GM13977 (cell line): ENCODE data around the gene CFAP46.
"Not testable (repeated sequence)": the region's sequence is repeated elsewhere in the genome, so short reads cannot be mapped to it uniquely, and the experiment has no call there.

ENCODE experiments used
- DNase-seq: peaks from one replicate; pipeline ENCODE4 v3.0.0; 2012; ENCODE audit warnings: low spot score
- in situ Hi-C: fragments of 300-500 bp; cut with MboI; formaldehyde crosslinking; loops from one replicate; pipeline ENCODE4 v1.12.0; 2022; ENCODE audit warnings: low sequenced_read_pairs, low pct_unique_long_range_greater_than_20kb, mixed read lengths, inconsistent platforms; ENCODE audit not compliant: unreplicated experiment
- TF ChIP-seq, protein P1 (sequence below): IDR thresholded peaks from 2 replicates; pipeline ENCODE4 v1.5.1; 2012; ENCODE audit warnings: mild to moderate bottlenecking, control low read depth; ENCODE audit not compliant: insufficient read depth; ENCODE audit errors: extremely low read depth, missing control alignments

CFAP46 gene

DNA sequence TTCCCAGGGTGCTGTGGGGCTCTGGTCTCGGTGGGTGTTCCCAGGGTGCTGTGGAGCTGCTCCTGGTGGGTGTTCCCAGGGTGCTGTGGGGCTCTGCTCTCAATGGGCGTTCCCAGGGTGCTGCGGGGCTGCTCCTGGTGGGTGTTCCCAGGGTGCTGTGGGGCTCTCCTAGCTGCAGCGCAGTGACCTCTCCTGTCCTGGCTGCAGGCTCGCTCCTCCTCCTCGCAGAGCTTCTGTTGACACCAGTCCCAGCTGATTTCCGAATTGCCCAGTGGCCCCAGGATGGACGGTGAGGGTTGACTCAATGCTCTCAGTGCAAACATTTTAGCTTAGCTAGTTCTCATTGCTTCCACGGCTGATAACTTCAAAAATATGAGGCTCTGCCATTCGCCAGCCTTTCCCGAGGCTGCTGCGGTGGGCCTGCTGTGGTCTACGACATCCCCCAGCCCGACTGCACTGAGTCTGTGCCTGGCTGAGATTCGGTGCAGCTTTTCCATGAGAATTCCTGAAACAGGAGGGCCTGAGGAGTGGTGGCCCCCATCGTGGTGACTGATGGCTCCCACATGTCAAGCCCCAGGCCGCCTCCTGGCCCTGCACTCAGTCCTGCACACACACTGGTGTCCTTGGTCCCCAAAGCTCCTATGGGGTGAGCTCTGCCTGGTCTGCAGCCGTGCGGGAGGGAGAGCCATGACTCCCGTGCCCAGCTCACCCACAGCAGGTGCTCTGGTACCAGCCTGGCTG is 98.1 kb downstream of the CFAP46 start:
- in situ Hi-C loops: no loop called here
- TF ChIP-seq, protein P1, sequence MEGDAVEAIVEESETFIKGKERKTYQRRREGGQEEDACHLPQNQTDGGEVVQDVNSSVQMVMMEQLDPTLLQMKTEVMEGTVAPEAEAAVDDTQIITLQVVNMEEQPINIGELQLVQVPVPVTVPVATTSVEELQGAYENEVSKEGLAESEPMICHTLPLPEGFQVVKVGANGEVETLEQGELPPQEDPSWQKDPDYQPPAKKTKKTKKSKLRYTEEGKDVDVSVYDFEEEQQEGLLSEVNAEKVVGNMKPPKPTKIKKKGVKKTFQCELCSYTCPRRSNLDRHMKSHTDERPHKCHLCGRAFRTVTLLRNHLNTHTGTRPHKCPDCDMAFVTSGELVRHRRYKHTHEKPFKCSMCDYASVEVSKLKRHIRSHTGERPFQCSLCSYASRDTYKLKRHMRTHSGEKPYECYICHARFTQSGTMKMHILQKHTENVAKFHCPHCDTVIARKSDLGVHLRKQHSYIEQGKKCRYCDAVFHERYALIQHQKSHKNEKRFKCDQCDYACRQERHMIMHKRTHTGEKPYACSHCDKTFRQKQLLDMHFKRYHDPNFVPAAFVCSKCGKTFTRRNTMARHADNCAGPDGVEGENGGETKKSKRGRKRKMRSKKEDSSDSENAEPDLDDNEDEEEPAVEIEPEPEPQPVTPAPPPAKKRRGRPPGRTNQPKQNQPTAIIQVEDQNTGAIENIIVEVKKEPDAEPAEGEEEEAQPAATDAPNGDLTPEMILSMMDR: no peak
- DNase-seq: no peak

DNA sequence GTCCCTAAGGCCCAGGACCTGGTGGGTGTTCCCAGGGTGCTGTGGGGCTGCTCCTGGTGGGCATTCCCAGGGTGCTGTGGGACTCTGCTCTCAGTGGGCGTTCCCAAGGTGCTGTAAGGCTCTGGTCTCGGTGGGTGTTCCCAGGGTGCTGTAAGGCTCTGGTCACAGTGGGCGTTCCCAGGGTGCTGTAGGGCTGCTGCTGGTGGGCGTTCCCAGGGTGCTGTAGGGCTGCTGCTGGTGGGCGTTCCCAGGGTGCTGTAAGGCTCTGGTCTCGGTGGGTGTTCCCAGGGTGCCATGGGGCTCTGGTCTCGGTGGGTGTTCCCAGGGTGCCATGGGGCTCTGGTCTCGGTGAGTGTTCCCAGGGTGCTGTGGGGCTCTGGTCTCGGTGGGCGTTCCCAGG is 99.1 kb downstream of the CFAP46 start:
- in situ Hi-C loops, DNase-seq: not testable (repeated sequence)

DNA sequence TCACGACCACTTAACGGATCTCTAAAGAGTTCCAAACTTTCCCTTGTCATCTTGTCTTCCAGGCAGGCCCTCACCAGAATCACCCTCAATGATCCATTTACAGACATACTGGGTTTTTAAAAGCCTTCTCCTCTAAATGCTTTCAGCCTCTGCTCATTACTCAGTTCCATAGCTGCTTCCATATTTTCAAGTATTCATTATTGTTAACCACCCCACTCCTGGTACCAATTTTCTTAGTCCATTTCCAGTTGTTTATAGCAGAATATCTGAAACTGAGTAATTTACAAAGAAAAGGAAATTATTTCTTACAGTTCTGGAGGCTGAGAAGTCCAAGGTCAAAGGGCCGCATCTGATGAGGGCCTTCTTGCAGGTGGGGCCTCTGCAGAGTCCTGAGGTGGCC is 100.0 kb downstream of the CFAP46 start:
- no peak for DNase-seq
- in situ Hi-C loops: no loop called here
- TF ChIP-seq, protein P1: no peak

DNA sequence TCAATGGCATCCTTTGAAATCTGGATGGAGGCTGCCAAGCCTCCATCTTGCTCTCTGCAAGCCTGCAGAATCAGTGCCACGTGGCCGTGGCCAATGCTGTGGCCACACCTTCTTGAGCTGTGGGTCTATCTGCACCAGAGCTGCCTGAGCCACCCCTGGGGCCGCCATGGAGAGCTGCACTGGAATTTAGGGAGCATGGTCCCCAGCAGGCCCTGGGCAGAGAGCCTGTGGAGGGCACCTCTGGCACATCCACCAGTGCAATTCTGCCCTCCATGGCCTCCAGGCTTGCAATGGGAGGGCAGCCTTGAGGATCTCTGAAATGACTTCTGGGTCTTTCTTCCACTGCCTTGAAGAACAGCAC is 100.8 kb downstream of the CFAP46 start:
- DNase-seq: no peak
- in situ Hi-C loops: no loop called here
- TF ChIP-seq, protein P1: no peak

DNA sequence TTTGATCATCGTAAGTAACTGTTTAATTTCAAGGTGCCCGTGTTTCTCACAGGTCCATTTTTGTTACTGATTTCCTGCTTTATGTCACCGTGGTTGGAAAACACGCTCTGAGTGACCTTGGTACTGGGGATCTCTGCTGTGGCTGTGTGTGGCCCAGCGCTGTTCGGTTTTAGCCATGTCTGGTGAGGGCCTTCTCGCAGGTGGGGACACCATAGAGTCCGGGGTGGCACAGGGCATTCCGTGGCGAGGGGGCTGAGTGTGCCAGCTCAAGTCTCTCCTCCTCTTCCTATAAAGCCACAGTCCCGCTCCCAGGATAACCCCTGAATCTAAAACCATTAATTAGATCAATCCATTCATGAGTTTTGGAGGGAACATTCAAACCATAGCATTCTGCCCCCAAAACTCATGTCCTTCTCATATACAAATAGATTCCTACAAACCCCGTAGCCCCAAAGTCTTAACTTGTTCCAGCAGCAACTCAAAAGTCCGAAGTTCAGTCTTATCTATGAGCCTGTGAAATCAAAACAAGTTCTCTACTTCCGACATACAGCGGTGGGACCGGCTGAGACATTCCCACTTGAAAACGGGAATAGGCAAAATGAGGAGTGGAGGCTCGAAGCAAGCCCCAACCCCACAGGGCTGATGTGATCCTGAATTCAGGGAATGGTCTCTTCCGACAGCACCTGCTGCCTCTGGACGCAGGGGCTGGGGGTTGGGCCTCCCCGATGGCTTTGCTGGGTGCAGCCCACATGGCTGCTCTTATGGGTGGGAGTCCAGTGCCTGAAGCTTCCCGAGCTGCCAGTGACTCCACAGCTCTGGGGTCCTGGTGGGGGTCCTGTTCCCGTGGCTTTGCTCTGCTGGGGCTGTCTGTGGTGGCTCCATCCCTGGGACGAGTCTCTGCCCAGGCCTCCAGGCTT is 101.4 kb downstream of the CFAP46 start:
- TF ChIP-seq, protein P1: no peak
- in situ Hi-C loops: no loop called here
- no peak for DNase-seq

DNA sequence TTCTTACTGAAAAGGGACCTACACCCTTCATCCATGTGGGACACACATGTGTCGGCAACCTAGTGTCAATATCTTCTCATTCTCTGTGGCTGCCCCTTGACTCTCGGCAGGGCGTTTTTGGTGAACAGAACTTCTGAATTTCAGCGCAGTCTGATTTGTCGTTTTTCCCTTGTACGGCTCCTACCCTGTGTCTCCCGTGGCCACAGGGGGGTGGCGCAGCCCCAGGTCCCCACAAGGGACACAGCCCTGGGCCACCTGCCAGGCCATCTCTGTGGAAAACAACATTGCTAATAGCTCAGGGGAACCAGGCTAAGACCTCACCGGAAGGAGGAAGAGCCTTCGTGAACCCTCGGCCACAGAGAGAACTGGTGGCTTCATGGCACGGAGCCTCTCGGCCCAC is 103.3 kb downstream of the CFAP46 start:
- TF ChIP-seq, protein P1: no peak
- in situ Hi-C loops: no loop called here
- DNase-seq: no peak
